ENCODE measurements around the gene PDE1C. TPM values are rescaled to one million over a fixed set of nuclear protein-coding genes. Genes with fewer than 3 reads are reported as not detected.

The PDE1C gene
- total and polyA plus RNA-seq, 2 of the 4 experiments (the other 2 are of a cell fraction): 14.2 to 61.5 TPM

DNA sequence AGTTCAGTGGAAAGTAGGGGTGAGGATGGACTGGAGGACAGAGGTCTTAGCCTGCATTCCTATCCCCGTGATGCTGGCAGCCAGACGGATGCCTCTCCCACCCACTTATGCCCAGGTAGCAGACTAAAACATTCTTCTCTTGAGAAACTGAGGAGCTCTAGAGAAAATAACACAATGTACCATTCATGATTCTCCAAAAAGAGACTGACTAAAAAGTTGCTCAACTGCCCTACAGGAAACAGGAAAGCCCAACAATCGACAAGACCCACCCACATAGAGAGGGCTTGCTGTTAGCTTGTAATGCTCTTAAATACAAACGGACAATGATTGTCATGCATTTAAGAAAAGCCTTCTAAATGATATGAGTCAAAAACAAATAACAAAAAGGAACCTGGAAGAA lies 33.2 kb upstream of the PDE1C start:
- H3K4me2 ChIP-seq (ENCODE audit: low read depth, low read length): no peak overlapping the region
- no peak for TF ChIP-seq MXI1 (IDR thresholded peaks at IDR 0.05; ENCODE audit: borderline replicate concordance, low read depth, low read length)
- no peak for TF ChIP-seq MAFK (IDR thresholded peaks at IDR 0.05; ENCODE audit: low read depth, low read length)
- TF ChIP-seq CHD1 (IDR thresholded peaks at IDR 0.05; ENCODE audit: low read depth, low read length): no peak
- TF ChIP-seq, protein P1, sequence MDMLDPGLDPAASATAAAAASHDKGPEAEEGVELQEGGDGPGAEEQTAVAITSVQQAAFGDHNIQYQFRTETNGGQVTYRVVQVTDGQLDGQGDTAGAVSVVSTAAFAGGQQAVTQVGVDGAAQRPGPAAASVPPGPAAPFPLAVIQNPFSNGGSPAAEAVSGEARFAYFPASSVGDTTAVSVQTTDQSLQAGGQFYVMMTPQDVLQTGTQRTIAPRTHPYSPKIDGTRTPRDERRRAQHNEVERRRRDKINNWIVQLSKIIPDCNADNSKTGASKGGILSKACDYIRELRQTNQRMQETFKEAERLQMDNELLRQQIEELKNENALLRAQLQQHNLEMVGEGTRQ (IDR thresholded peaks at IDR 0.05; ENCODE audit: low read depth, low read length): no peak
- TF ChIP-seq, protein P2, sequence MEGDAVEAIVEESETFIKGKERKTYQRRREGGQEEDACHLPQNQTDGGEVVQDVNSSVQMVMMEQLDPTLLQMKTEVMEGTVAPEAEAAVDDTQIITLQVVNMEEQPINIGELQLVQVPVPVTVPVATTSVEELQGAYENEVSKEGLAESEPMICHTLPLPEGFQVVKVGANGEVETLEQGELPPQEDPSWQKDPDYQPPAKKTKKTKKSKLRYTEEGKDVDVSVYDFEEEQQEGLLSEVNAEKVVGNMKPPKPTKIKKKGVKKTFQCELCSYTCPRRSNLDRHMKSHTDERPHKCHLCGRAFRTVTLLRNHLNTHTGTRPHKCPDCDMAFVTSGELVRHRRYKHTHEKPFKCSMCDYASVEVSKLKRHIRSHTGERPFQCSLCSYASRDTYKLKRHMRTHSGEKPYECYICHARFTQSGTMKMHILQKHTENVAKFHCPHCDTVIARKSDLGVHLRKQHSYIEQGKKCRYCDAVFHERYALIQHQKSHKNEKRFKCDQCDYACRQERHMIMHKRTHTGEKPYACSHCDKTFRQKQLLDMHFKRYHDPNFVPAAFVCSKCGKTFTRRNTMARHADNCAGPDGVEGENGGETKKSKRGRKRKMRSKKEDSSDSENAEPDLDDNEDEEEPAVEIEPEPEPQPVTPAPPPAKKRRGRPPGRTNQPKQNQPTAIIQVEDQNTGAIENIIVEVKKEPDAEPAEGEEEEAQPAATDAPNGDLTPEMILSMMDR (conservative IDR thresholded peaks at IDR 0.05; ENCODE audit: low read depth, low read length): no peak
- TF ChIP-seq FOS (IDR thresholded peaks at IDR 0.05; ENCODE audit: low read depth, low read length): no peak
- TF ChIP-seq, protein P3, sequence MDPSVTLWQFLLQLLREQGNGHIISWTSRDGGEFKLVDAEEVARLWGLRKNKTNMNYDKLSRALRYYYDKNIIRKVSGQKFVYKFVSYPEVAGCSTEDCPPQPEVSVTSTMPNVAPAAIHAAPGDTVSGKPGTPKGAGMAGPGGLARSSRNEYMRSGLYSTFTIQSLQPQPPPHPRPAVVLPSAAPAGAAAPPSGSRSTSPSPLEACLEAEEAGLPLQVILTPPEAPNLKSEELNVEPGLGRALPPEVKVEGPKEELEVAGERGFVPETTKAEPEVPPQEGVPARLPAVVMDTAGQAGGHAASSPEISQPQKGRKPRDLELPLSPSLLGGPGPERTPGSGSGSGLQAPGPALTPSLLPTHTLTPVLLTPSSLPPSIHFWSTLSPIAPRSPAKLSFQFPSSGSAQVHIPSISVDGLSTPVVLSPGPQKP (IDR thresholded peaks at IDR 0.05; ENCODE audit: borderline replicate concordance, low read depth, low read length): no peak
- no peak overlapping the region for H2BK5ac ChIP-seq (ENCODE audit: low read depth, low read length, poor library complexity, severe bottlenecking)
- DNase-seq: no peak
- H4K20me1 ChIP-seq (ENCODE audit: insufficient read depth, low read length): no peaks in the 10 kb centered on the region
- no peak overlapping the region for H3K14ac ChIP-seq (replicated peaks; ENCODE audit: low read depth, low read length)
- H3K23ac ChIP-seq (ENCODE audit: low read depth, low read length): no peak overlapping the region
- no peak overlapping the region for H2AK9ac ChIP-seq (replicated peaks; ENCODE audit: low read depth, low read length, poor library complexity)
- no peak overlapping the region for H3K9ac ChIP-seq (ENCODE audit: low read depth, low read length)
- no peak overlapping the region for H4K5ac ChIP-seq (ENCODE audit: low read depth, low read length)
- no peak overlapping the region for H3K18ac ChIP-seq (ENCODE audit: low read depth, low read length)
- H3K9me3 ChIP-seq (ENCODE audit: control insufficient read depth, insufficient read depth, low read length): no peaks in the 10 kb centered on the region
- no peak overlapping the region for H3K27ac ChIP-seq (ENCODE audit: insufficient read depth, low read length)
- H2AK5ac ChIP-seq (ENCODE audit: low read depth, low read length): no peak overlapping the region
- H3K36me3 ChIP-seq (ENCODE audit: control insufficient read depth, insufficient read depth, low read length): no peaks in the 10 kb centered on the region
- ATAC-seq (ENCODE audit: low read depth): no peak
- H4K8ac ChIP-seq (ENCODE audit: low read depth in 2 of 2, low read length in 2 of 2): no peak overlapping the region
- H2AFZ ChIP-seq (replicated peaks; ENCODE audit: low read length, poor library complexity): no peak overlapping the region
- no peak overlapping the region for H3K4me3 ChIP-seq (ENCODE audit: insufficient read depth, low read depth, low read length)
- no peak overlapping the region for H4K91ac ChIP-seq (ENCODE audit: insufficient read depth, low read depth, low read length)
- intact Hi-C loops (cut with micrococcal nuclease): no loop called here
- BruUV-seq (replicated peaks): no TSS peak
- H3K9me1 ChIP-seq (ENCODE audit: insufficient read depth, low read length): no peaks in the 10 kb centered on the region
- no peak overlapping the region for H2BK15ac ChIP-seq (ENCODE audit: low read depth, low read length)
- no peaks in the 10 kb centered on the region for H3K4me1 ChIP-seq (ENCODE audit: control insufficient read depth, insufficient read depth, low read length)
- in situ Hi-C loops (cut with MboI; ENCODE audit: low sequenced_read_pairs): no loop called here
- no peak overlapping the region for H2BK120ac ChIP-seq (ENCODE audit: low read depth, low read length)
- dilution Hi-C loops (cut with HindIII; ENCODE audit: low sequenced_read_pairs, unreplicated experiment): no loop called here
- H3K79me1 ChIP-seq (ENCODE audit: low read depth in 1 of 2, low read length in 2 of 2): no peaks in the 10 kb centered on the region
- no peaks in the 10 kb centered on the region for H3K27me3 ChIP-seq (ENCODE audit: control insufficient read depth, insufficient read depth, low read length)
- ChIA-PET CTCF (interaction anchor here (0.6 kb wide), 1 partner anchor 283 kb away, joined by 3 read pairs; no protein-coding TSS in a partner anchor), POLR2A (ENCODE audit: unreplicated experiment) (no interaction called here)
- no peak overlapping the region for H2BK20ac ChIP-seq (ENCODE audit: low read depth, low read length)
- no CpG with 5 or more reads among the region's 4 CpGs for WGBS, 2 experiments (ENCODE audit: extremely low coverage in 2 of 2, insufficient read length in 1 of 2)
- H3K56ac ChIP-seq (ENCODE audit: extremely low read depth, insufficient read depth, low read length): no peak overlapping the region
- H3K4ac ChIP-seq (ENCODE audit: low read depth, low read length): no peak overlapping the region

Measured in IMR-90 (cell line).